Measurements from ENCODE around the gene PML.
"Not testable (repeated sequence)": the region's sequence is repeated elsewhere in the genome, so short reads cannot be mapped to it uniquely, and the experiment has no call there.

The PML gene

DNA sequence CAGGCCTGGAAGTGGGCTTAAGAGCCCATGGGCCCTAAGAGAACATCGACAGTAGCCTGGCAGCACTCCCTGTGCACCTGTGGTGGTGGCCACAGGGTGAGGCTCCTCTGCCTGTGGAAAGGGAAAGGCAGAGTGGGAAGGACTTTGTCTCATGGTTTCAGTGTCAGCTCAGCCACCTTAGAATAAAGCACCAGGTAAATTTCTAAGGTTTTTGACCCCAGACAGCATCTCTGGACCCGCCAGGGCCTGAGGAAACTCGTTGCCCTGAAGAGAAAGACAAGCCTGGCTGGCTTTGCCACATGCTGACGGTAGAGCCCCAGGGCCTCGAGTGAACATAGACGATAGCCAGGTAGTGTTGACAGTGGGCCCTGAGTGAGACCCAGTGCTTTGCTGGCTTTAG, 65.7 kb downstream of the PML start:
- DNase-seq (ENCODE audit: low read depth), result no peak

DNA sequence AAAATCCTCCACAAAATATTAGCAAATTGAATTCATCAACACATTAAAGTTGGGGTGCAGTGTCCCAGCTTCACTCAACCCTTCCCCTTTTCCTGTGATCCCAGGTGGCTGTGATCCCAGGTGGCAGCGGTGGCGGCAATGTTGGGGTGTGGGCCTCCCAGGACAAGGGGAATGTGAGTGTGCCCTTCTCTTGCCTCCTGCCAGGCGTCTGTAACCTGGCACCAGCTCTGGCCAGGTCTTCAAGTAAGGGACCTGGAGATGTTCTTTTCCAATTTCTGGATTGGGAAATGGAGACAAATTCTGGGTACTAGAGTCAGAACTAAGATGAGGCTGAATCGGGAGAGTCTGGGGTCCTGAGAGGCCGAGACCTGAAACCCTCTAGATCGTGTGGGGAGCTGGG, 67.7 kb downstream of the PML start:
- no peak for DNase-seq (ENCODE audit: low read depth)

DNA sequence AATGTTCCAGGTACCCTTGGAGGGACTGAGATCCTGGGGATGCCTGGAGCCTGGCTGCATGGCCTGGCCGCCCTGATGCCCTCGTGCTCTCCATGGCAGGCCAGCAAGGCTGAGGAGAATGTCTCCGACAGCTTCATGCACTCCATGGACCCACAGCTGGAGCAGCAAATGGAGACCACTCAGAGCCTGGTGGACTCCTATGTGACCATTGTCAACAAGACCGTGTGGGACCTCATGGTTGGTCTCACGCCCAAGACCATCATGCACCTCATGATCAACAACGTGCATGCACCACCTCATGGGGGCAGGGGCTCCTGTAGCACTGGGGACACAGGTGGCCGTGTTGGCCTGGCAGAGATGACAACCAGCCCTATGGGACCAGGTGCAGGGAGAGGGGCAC, 68.2 kb downstream of the PML start:
- no peak for DNase-seq (ENCODE audit: low read depth)

DNA sequence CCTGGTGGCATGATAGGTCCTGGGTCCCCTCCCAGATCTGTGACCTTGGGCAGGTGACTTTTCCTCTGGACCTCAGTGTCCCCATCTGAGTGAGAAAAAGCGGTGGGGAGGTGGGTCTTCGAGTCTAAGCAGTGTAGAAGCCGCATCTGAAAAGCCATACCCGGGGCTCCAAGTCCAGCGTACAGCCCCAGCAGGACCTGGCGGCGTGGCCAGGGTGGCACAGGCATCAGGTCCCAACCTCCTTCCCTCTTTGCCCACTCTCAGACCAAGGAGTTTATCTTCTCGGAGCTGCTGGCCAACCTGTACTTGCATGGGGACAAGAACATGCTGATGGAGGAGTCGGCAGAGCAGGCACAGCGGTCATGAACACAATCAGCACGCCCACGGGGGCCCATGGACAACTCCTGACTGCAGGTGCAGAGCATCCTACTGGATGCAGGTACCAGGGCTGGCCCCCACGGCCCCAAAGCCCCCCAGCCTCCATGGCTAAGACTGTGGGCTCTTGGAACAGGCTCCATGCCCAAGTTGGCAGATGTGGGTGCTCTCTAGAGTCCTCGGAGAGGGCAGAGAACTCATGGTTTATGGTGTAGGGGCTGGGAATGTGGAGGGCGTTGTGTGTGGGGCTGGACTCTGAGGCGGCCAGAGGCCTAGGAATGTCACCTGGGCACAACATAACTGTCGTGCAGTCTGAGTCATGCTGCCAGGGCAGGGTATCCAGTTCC, 69.1 kb downstream of the PML start:
- not testable (repeated sequence) for DNase-seq (ENCODE audit: low read depth)

DNA sequence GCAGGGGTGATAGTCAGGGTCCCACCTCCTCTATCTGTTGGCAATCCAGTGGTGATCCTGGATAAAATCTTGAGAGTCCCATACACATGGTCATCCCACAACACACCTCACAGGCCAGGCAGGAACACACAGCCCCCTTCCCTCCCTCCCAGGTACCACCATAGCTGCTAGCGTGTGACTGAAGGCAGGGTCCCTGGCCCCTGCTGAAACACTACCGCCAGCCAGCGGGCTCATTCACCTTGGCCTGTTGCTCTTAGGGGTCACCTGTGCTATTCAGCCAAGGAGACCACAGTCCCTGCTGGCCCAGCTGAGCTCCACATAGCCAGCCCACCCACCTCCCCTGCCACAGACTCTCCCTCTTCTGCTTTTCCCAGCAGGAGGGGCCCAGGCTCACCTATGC, 69.7 kb downstream of the PML start:
- not testable (repeated sequence) for DNase-seq (ENCODE audit: low read depth)

DNA sequence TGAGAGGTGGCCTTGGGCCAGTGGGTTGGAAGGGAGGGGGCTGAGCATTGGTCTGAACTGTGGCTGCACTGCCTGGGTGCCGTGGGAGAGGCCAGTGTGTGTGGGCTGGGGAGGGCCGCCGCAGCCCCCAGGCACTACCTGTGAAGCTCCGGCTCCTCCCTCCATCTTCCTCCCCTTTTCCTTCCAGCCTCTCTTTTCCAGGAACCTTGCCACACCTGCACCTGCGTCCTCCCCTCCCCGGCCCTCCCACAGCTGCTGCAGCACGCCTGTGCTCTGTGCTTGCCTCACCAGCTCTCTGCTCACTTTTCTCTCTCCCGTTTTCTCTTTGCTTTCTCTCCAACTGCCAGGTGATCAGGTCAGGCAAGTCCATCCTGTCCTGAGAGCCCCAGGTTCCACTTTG, 70.3 kb downstream of the PML start:
- not testable (repeated sequence) for DNase-seq (ENCODE audit: low read depth)

DNA sequence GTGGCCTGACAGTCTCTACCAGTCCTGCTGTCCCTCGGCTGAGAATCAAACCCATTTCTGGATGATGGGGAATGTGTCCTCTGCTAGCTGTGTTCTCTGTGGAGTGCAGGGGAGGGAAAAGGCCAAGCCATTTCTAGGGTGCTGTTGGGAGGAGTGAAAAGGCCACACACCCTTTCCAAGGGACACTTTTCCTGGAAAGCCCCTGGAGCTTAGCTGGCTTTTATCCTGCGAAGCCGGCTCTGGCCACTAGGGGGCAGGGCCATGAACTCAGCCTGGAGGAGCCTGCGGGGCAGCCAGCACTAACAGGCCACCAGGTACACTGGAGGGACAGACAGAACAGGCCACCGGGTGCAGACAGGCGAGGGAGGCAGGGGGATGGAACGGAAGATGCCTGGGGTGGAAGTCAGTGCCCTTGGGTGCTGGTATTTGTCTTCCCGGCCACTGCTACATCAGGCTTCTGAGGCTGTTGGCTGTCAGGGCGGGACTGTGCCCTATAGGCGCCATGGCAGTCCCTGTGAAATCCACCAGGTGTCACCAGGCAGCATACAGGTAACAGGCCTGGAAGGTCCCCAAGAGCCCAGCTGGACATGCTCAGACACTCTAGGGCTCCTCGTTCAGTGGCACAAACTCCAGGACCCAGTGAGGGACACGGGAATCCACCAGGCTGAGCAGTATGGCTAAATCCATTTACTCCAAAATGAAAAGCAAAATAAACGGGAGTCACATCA, 71.3 kb downstream of the PML start:
- DNase-seq (ENCODE audit: low read depth), result peak; percentile 29

DNA sequence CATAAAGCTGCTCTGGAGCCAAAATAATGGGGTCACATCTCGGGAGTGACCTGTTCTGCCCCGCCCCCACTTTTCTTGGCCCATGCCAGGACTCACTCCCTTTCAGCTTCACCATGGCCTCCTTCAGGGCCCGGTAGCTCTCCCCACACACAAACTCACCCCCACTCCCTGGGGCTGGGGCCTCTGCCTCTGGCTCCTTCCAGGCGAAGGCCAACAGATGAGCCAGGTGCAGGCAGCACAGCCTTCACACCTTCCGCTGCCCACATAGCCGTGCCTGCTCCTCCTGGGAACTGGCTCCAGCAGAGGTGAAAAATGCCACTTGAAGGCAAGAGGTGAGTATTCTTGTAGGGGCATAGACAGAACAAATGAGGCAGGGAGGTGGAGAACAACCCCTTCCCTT, 77.1 kb downstream of the PML start:
- DNase-seq (ENCODE audit: low read depth), result not testable (repeated sequence)

DNA sequence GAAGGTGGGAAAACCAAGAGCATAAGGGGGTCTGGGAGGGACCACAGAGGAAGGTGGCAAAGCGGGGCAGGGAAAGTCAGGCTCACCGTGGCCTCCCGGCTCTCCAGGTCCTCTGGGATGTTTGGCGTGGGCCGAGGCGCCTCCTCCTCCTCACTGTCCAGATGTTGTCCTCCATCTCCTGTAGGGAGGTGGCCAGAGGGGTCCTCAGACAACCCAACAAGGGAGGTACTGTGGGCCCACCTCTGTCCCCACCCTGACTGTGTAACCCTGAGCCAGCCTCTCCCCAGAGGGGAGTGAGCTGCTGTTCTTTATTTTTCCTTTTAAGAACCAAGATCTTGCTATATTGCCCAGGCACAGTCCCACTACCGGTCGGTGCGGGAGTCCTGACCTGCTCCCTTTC, 77.6 kb downstream of the PML start:
- not testable (repeated sequence) for DNase-seq (ENCODE audit: low read depth)

DNA sequence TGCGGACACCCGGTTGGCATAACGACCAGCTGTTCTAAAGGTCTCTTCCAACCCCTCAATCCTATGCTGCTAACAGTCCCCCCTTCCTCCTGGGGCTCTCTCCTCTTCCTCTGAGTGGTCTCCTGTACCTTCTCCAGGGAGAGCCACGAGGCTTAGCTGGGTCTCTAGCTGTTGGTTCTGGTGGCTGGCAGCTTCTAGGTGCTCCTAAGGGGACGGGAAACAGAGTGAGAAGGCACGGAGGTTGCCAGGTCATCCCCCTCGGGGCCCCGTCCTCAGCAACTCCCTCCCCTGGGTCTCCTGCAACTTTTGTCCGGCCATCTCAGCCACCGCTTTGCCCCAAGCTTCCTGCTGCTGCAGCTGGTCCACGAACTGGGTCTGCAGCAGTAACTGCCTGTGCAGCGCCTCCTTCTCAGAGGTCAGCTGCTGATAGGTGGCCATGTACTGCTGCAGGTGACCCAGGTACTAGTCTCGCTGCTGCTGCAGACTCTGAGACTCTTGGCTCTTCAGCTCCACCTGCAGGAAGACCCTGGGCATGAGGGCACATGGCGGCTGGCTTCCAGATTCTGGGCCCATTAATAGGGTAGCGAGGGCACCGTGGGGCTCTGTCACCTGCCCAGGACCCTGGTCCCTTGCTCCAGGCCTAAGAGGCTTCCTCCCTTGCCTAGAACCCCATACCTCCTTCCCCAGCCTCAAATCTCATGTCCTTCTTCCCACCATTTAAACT, 78.3 kb downstream of the PML start:
- DNase-seq (ENCODE audit: low read depth), result not testable (repeated sequence)

DNA sequence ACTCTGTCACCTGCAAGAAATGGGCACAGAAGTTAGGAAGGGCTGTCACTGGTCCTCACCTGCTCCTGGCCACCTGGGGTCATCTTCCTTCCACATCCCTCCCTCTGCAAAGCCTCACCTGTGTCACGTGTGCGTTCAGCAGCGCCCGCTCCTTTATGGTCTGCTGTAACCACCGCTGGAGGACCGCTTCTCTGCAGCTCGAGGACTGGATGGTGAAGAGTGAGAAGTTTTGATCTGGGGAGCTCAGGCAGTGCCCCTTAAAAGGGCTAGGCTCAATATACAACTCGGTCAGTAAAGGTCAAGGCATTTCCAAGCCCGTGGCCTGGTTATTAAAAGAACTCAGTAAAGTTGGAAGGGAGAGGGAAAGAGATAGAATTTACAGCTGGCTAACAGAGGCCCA, 81.3 kb downstream of the PML start:
- DNase-seq (ENCODE audit: low read depth), result not testable (repeated sequence)

DNA sequence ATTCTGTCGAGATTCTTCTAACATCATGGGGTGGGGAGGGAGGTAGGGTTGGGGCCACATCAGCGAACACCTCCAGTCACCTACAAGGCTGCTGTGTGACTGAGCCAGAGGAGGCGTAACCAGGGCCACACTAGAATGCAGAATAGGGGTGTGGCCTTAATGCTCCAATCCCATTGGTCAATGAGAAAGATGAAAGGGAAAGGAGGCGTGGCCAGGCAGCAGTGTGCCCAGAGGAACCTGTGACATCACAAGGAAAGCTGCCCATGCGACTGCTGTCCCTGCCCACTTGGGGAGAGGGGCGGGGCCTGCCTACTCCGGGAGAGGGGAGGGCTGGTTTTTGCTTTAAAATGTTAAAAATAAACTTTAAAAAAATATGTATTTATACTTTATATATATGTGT, 87.9 kb downstream of the PML start, which contains the start of gene GOLGA6A:
Gene GOLGA6A (minus strand): TSS at position 101 of the 400 bp plus-strand sequence. CDS start 41 bp downstream, at position 60.
- DNase-seq (ENCODE audit: low read depth), result not testable (repeated sequence)

DNA sequence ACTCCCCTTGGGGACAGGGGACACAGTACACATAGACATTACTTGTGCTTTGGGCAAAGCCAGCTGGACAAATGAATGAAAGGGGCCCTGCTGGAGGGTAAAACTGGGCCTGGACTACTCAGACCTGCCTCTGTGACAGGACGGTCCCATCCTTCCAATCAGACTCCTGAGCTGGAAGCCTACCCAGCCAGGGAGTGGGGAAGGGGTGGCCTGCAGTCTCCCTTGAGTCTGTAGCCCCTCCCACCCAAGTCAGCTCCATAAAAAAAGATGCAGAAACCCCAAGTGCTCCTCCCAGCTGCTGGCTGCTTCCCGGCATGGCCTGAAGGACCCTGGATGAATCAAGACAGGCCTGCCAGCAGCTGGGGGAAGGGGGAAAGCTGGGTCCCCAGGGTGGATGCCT, 100.1 kb downstream of the PML start:
- DNase-seq (ENCODE audit: low read depth), result not testable (repeated sequence)

DNA sequence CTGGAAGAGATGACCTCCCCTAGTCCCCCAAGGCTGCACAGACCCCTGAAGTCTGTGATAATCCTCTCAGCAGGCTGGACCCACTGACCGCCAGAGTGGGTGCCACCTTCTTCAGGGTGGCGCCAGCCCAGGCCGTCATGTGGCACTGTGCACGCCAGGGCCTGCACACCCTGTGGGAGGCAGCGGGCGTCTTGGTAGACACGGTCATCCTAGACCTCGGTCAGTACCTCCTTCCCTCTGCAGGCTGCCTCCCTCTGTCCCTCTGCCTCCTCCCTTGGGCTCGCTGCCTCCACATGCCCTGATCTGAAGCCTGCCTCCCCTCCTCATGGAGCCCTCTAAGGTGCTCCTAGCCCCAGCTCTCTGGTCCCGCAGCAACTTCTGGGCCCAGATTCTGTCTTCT, 101.1 kb downstream of the PML start:
- DNase-seq (ENCODE audit: low read depth), result not testable (repeated sequence)

DNA sequence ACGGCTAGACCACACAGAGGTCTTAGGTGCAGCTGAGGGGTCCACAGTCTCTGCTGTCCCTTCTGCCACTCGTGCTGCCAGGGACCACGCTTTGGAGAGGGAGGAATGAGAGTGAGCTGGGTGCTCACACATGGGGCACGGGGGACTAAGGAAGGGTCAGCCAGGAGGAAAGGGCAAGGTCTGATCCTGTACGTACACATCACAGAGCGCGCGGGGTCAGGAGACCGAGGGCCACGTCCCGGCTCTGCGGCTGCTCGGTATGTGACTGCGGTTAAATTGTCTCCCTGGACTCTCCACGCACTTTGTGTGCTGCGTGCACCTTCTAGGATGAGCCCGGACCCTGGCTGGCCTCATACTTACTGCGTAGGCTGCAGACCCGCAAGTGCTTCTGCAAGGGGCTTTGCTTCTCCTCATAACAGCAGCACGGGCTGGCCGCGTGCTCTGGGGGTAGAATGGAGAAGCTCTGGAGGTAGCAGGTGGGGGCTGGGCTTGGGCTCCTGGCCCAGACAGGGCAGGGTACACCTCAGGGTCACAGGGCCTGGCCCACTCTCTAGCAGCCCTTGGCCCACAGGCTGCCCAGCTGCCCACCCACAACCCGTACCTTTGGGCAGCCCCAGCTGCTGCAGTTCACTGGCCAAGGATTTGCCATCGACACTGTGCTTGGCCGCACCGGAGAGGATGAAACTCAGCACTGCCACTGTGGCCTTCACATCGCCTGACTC, 102.4 kb downstream of the PML start:
- DNase-seq (ENCODE audit: low read depth), result not testable (repeated sequence)

Data from activated T-helper 9 cell treated with anti-CD3 and anti-CD28 coated beads, Interleukin-2, amount 50 U/mL, for 16 hours (primary cell).